GM19240 (cell line): Measurements from ENCODE around the gene WNT2B.

Source experiments
- DNase-seq: peaks from one replicate; pipeline ENCODE4 v3.0.0; 2011; ENCODE audit warnings: low spot score; ENCODE audit not compliant: insufficient read length

Gene WNT2B

GRCh38 chr1:112565800-112566199, 57.0 kb downstream of the WNT2B start:
- no peak for DNase-seq

DNA sequence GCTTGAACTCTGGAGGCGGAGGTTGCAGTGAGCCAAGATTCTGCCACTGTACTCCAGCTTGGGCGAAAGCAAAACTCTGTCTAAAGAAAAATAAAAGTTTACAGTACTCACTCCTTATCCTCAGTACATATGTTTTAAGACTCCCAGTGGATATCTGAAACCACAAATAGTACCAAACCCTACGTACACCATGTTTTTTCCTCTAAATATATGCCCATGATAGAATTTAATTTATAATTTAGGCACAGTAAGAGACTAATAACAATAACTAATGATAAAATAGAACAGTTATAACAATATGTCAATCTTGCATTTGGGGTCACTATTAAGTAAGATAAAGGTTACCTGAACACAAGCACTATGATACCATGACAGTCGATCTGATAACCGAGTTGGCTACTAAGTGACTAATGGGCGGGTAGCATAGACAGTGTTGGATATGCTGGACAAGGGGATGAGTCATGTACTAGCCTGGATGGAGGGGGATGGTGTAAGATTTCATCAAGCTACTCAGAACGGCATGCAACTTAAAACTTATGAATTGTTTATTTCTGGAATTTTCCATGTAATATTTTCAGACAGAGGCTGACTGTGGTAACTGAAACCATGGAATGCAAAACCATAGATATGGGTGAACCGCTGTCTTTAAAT, 66.5 kb downstream of the WNT2B start:
- no peak for DNase-seq

DNA sequence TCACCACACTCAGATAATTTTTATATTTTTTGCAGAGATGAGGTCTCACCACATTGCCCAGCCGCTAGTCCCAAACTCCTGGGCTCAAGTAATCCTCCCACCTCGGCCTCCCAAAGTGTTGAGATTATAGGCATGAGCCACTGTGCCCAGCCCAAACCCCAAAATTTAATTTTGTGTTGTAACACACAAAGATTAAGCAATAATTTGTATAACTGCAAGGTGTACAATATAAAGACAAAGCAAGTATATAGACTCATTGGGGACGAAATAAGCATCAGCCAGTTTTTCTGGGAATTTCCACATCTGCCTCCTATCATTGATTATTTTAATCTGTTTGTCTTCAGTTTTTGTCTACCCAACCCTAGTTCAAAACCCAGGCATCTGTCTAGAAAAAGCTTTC, 67.5 kb downstream of the WNT2B start:
- no peak for DNase-seq
